Measurements from ENCODE around the gene TGFBR1. TPM values are rescaled to one million over a fixed set of nuclear protein-coding genes. Genes with fewer than 3 reads are reported as not detected.
A peak's percentile ranks its signal among the peaks of the same experiment; 100 is the strongest.

Gene TGFBR1
- total RNA-seq, 5 donors from 2014 or later (not counting 1 experiment from before 2014, with no cell fraction given), result 22.3 to 36.9 (median 31.7) TPM

DNA sequence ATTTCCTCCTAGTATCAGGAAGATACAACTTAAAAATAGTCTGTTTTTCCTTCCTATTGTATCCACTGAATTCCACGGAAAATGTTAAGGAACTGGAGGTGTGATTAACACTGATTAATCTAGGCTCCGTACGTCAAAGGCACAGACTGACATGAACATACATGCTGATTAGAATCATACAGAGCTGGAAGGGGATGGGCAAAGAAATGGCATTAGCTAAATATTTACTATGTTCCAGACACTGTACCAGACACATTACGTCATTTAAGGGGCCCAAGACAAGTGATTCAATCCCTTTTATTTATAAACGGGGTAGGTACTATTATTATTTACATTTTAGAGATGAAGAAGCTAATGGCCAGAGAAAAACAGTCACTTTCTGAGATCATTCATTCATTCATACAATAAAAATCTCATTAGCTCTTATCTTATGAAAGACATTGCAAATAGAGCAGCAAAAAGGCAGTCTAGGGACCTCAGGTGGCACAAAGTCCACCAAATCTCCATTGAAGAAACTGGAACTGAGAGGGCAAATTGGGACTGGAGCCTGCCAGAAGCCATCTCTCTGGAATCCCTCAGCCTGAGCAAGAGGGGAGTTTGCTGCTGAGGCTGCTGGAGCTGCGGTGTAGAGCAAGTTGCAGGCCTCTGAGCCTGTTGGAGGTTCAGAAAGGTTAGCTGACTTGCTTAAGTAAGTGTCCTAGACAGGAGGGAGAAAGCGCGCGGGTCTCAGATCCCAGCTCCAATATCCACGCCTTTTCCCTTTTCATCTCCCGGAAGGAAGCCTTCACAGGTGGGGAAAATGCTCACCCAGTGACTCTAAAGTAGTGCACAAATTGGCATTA is 1.6 kb upstream of the TGFBR1 start:
- Mint-ChIP-seq H3K27ac (peak overlapping the region; percentile 95 to 97), H3K4me1 (peaks cover 45 to 66% (median 53%) of the 10 kb centered on the region in 3 donors), H3K4me3 (peak overlapping the region; percentile 90 to 94 (median 92)), H3K27me3 (no peaks in the 10 kb centered on the region), H3K9me3 (peaks cover 0 to 11% (median 0%) of the 10 kb centered on the region in 3 donors), H3K36me3 (no peaks in the 10 kb centered on the region)
- Histone ChIP-seq H3K36me3 (ENCODE audit: control insufficient read depth in 2 of 2, extremely low read depth in 1 of 2, insufficient read depth in 1 of 2, low read length in 1 of 2) (no peaks in the 10 kb centered on the region), H3K4me3 (ENCODE audit: control insufficient read depth in 1 of 2, extremely low read depth in 1 of 2, low read length in 1 of 2) (no peak overlapping the region), H3K27ac (ENCODE audit: low read length) (peak overlapping the region; percentile 74), H3K4me1 (ENCODE audit: control insufficient read depth in 1 of 2, extremely low read depth in 1 of 2, insufficient read depth in 2 of 2, low read length in 2 of 2) (peaks cover 24 to 27% of the 10 kb centered on the region in 2 experiments), H3K27me3 (replicated peaks in 1 of 2; ENCODE audit: control insufficient read depth in 2 of 2, extremely low read depth in 1 of 2, insufficient read depth in 2 of 2, low read length in 1 of 2) (no peaks in the 10 kb centered on the region), H3K9me3 (no peaks in the 10 kb centered on the region)
- ChIA-PET POLR2A (interaction anchor here (0.7 to 1.7 kb wide), 4 partner anchors 10 to 86 kb away, joined by 3 to 11 read pairs (median 4); no protein-coding TSS in a partner anchor), CTCF (interaction anchor here (0.6 to 2.6 kb wide), 13 partner anchors 10 to 256 kb away, joined by 3 to 10 read pairs (median 3); no protein-coding TSS in a partner anchor)
- ATAC-seq (replicated peaks in 1 of 4) (no peak), DNase-seq (no peak)
- WGBS (ENCODE audit: insufficient coverage), result no CpG with 5 or more reads among the region's 11 CpGs

DNA sequence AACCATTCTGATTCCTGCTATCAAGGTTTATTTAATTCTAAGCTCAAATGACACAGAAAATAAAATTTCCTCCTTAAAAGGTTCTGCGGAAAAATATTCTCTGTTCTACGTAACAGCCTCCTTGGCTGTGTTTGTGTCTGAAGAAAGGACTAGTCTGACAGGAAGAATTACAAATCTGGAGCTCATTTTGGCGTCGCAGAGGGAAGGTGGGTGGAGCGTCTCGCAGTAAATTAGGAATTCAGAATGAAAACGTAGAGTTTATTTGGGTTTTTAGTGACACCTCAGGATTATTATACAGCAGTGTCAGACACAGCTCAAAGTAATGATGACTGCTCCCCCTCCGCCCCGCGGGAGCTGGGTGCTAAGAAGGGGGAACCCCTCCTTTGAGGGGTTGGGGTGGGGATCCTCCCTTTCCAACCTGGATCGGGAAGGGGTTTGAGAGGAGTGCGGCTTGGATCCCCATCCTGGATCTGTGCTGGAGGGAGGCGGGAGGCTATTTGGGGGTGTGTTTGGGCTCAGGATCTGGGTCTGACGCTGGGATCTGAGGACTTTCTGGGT is 933 bp upstream of the TGFBR1 start:
- H3K4me3 ChIP-seq (ENCODE audit: control insufficient read depth in 1 of 2, extremely low read depth in 1 of 2, low read length in 1 of 2), result peak overlapping the region; percentile 56 to 61
- Mint-ChIP-seq H3K36me3 (no peaks in the 10 kb centered on the region), H3K27me3 (no peaks in the 10 kb centered on the region), H3K4me1 (peaks cover 52 to 68% (median 60%) of the 10 kb centered on the region in 3 donors), H3K9me3 (peaks cover 0 to 10% (median 0%) of the 10 kb centered on the region in 3 donors), H3K27ac (peak overlapping the region; percentile 95 to 97), H3K4me3 (peak overlapping the region; percentile 90 to 94 (median 92))
- H3K27me3 ChIP-seq (replicated peaks in 1 of 2; ENCODE audit: control insufficient read depth in 2 of 2, extremely low read depth in 1 of 2, insufficient read depth in 2 of 2, low read length in 1 of 2), result no peaks in the 10 kb centered on the region
- H3K4me1 ChIP-seq (ENCODE audit: control insufficient read depth in 1 of 2, extremely low read depth in 1 of 2, insufficient read depth in 2 of 2, low read length in 2 of 2), result peaks cover 30 to 33% of the 10 kb centered on the region in 2 experiments
- no peaks in the 10 kb centered on the region for H3K36me3 ChIP-seq (ENCODE audit: control insufficient read depth in 2 of 2, extremely low read depth in 1 of 2, insufficient read depth in 1 of 2, low read length in 1 of 2)
- 47% methylated on average over 8 of the region's 14 CpGs for WGBS (ENCODE audit: insufficient coverage)
- ATAC-seq (replicated peaks in 1 of 4) (no peak), DNase-seq (peak in 7 of 35 experiments; percentile 1 to 33 (median 16))
- no peaks in the 10 kb centered on the region for H3K9me3 ChIP-seq
- ChIA-PET CTCF (interaction anchor here (0.6 to 2.6 kb wide), 11 partner anchors 9 to 129 kb away, joined by 3 to 8 read pairs (median 3); no protein-coding TSS in a partner anchor), POLR2A (interaction anchor here (1.0 to 1.7 kb wide), 4 partner anchors 9 to 46 kb away, joined by 3 to 11 read pairs (median 4); no protein-coding TSS in a partner anchor)
- H3K27ac ChIP-seq (ENCODE audit: low read length), result peak overlapping the region; percentile 74

DNA sequence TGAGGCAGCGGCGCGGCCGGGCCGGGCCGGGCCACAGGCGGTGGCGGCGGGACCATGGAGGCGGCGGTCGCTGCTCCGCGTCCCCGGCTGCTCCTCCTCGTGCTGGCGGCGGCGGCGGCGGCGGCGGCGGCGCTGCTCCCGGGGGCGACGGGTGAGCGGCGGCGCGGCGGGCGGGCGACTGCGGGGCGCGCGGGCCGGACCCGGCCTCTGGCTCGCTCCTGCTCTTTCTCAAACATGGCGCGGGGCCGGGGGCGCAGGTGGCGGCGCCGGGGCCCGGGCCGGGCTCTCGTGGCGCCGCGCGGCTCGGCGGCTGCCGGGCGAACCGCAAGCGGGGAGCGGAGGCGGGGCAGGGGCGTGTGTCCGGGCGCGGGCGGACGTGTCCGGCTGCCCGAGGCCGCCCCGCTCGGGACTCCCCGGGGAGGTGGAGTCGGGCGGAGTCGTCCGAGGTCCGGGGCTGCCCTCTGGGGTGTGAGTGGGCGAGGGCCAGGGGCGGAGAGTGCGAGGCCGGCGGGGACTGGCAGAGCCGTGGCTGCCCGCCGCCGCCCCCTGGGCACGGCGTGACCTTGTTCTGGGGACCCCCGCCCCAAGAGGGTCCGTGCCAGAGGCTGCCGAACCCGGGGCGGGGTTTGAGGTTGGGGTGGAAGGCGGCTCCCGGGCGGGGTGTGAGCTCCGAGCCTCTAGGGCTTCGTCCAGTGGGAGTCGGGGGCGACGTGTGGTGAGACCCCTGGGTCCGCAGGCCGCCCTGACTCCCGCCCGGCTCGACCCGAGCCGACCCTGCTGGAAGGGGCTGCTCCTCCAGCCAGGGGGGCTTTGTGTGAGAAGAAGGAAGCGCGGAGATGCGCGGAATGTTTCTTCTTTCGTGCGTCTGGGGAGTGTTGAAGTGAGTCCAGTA is 485 bp downstream of the TGFBR1 start:
- CTCF ChIA-PET, result interaction anchor here in 1 of 2 donors (0.6 kb wide), 1 partner anchor 11 kb away, joined by 3 read pairs; no protein-coding TSS in a partner anchor
- DNase-seq (peak in 27 of 35 experiments; percentile 2 to 50 (median 17)), ATAC-seq (replicated peaks in 1 of 4) (peak in 3 of 4 experiments; percentile 15 to 24 (median 18))
- under 1% methylated on average over 113 of the region's 118 CpGs for WGBS (ENCODE audit: insufficient coverage)
- POLR2A ChIA-PET, result interaction anchor here (0.5 to 1.7 kb wide), 8 partner anchors 11 to 1203 kb away, joined by 3 to 11 read pairs (median 5); no protein-coding TSS in a partner anchor
- no peaks in the 10 kb centered on the region for H3K36me3 ChIP-seq (ENCODE audit: control insufficient read depth in 2 of 2, extremely low read depth in 1 of 2, insufficient read depth in 1 of 2, low read length in 1 of 2)
- no peaks in the 10 kb centered on the region for H3K9me3 ChIP-seq
- Mint-ChIP-seq H3K36me3 (no peaks in the 10 kb centered on the region), H3K27me3 (no peaks in the 10 kb centered on the region), H3K9me3 (no peaks in the 10 kb centered on the region), H3K27ac (peak overlapping the region; percentile 75 to 90), H3K4me1 (peaks cover 58 to 68% (median 64%) of the 10 kb centered on the region in 3 donors), H3K4me3 (peak overlapping the region; percentile 87 to 94 (median 87))
- no peaks in the 10 kb centered on the region for H3K27me3 ChIP-seq (replicated peaks in 1 of 2; ENCODE audit: control insufficient read depth in 2 of 2, extremely low read depth in 1 of 2, insufficient read depth in 2 of 2, low read length in 1 of 2)
- peak overlapping the region; percentile 85 to 86 for H3K4me3 ChIP-seq (ENCODE audit: control insufficient read depth in 1 of 2, extremely low read depth in 1 of 2, low read length in 1 of 2)
- H3K27ac ChIP-seq (ENCODE audit: low read length), result peak overlapping the region; percentile 61
- peaks cover 38 to 44% of the 10 kb centered on the region in 2 experiments for H3K4me1 ChIP-seq (ENCODE audit: control insufficient read depth in 1 of 2, extremely low read depth in 1 of 2, insufficient read depth in 2 of 2, low read length in 2 of 2)

DNA sequence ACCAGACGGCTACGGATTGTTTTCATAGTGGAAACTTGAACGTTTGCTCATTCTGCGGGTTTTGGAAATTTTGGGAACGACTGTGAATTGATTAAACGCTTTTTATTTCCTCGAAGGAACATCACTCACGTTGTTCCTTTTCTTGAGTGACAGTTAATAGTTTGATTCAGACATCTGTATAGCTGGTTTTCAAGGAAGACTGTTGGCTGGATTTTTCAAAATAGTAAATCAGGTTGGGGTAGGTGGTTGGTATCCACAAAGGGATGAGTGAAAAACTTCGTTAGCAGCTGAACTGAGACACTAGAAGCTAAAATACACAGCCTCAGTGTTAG is 1.1 kb downstream of the TGFBR1 start:
- DNase-seq (no peak), ATAC-seq (replicated peaks in 1 of 4) (no peak)
- POLR2A ChIA-PET, result interaction anchor here (0.5 to 0.6 kb wide), 2 partner anchors 12 to 35 kb away, joined by 3 to 6 read pairs; no protein-coding TSS in a partner anchor
- Histone ChIP-seq H3K4me3 (ENCODE audit: control insufficient read depth in 1 of 2, extremely low read depth in 1 of 2, low read length in 1 of 2) (peak overlapping the region; percentile 85 to 86), H3K27me3 (replicated peaks in 1 of 2; ENCODE audit: control insufficient read depth in 2 of 2, extremely low read depth in 1 of 2, insufficient read depth in 2 of 2, low read length in 1 of 2) (no peaks in the 10 kb centered on the region), H3K36me3 (ENCODE audit: control insufficient read depth in 2 of 2, extremely low read depth in 1 of 2, insufficient read depth in 1 of 2, low read length in 1 of 2) (no peaks in the 10 kb centered on the region), H3K27ac (ENCODE audit: low read length) (peak overlapping the region; percentile 61), H3K9me3 (no peaks in the 10 kb centered on the region), H3K4me1 (ENCODE audit: control insufficient read depth in 1 of 2, extremely low read depth in 1 of 2, insufficient read depth in 2 of 2, low read length in 2 of 2) (peaks cover 40 to 51% of the 10 kb centered on the region in 2 experiments)
- Mint-ChIP-seq H3K4me3 (peak overlapping the region; percentile 60 to 87 (median 87)), H3K36me3 (no peaks in the 10 kb centered on the region), H3K27ac (peak overlapping the region; percentile 75 to 90), H3K4me1 (peaks cover 62 to 71% (median 68%) of the 10 kb centered on the region in 3 donors), H3K27me3 (no peaks in the 10 kb centered on the region), H3K9me3 (no peaks in the 10 kb centered on the region)
- WGBS (ENCODE audit: insufficient coverage), result 5% methylated on average over 8 of the region's 9 CpGs
- CTCF ChIA-PET, result no interaction called here

DNA sequence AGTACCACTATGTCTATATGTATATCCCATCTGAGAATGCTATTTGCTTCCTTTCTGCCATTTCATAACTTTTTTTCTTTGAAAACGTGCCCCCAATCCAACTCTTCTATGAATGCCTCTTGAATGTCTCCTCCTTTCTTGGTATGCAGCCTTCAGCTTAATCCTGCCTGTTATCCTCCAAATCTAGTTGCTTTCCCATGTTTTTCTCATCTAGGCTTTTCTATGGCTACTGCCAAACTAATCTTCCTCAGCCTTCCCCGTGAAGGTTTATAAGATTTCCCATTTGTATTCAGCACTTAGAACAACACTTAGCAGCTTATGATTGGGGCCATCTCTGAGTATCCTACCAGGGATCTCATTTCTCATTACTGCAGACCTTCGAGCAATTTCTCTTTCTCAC is 2.5 kb downstream of the TGFBR1 start:
- H3K27ac Mint-ChIP-seq, result peak overlapping the region; percentile 66 to 75
- H3K36me3 Mint-ChIP-seq, result no peaks in the 10 kb centered on the region
- no peaks in the 10 kb centered on the region for H3K27me3 Mint-ChIP-seq
- H3K4me3 ChIP-seq (ENCODE audit: control insufficient read depth in 1 of 2, extremely low read depth in 1 of 2, low read length in 1 of 2), result peak overlapping the region; percentile 52 to 85
- H3K9me3 ChIP-seq, result no peaks in the 10 kb centered on the region
- WGBS (ENCODE audit: insufficient coverage), result 40% methylated on average over 2 of the region's 3 CpGs
- no peaks in the 10 kb centered on the region for H3K9me3 Mint-ChIP-seq
- POLR2A ChIA-PET, result no interaction called here
- H3K4me1 Mint-ChIP-seq, result peaks cover 74 to 80% (median 78%) of the 10 kb centered on the region in 3 donors
- ATAC-seq (replicated peaks in 1 of 4), result no peak
- peak overlapping the region; percentile 61 for H3K27ac ChIP-seq (ENCODE audit: low read length)
- H3K4me3 Mint-ChIP-seq, result peak overlapping the region; percentile 60 to 87 (median 75)
- peaks cover 49 to 64% of the 10 kb centered on the region in 2 experiments for H3K4me1 ChIP-seq (ENCODE audit: control insufficient read depth in 1 of 2, extremely low read depth in 1 of 2, insufficient read depth in 2 of 2, low read length in 2 of 2)
- H3K27me3 ChIP-seq (replicated peaks in 1 of 2; ENCODE audit: control insufficient read depth in 2 of 2, extremely low read depth in 1 of 2, insufficient read depth in 2 of 2, low read length in 1 of 2), result no peaks in the 10 kb centered on the region
- CTCF ChIA-PET, result no interaction called here
- DNase-seq, result no peak
- no peaks in the 10 kb centered on the region for H3K36me3 ChIP-seq (ENCODE audit: control insufficient read depth in 2 of 2, extremely low read depth in 1 of 2, insufficient read depth in 1 of 2, low read length in 1 of 2)
